Measurements from ENCODE around the gene ZBTB4. TPM values are rescaled to one million over a fixed set of nuclear protein-coding genes. Genes with fewer than 3 reads are reported as not detected.

ZBTB4 gene
- total and polyA plus RNA-seq, 9 of the 15 experiments (the other 6 are each of a cell fraction or from before 2014, with no cell fraction given) = 0.92 to 6.9 (median 3.3) TPM

DNA sequence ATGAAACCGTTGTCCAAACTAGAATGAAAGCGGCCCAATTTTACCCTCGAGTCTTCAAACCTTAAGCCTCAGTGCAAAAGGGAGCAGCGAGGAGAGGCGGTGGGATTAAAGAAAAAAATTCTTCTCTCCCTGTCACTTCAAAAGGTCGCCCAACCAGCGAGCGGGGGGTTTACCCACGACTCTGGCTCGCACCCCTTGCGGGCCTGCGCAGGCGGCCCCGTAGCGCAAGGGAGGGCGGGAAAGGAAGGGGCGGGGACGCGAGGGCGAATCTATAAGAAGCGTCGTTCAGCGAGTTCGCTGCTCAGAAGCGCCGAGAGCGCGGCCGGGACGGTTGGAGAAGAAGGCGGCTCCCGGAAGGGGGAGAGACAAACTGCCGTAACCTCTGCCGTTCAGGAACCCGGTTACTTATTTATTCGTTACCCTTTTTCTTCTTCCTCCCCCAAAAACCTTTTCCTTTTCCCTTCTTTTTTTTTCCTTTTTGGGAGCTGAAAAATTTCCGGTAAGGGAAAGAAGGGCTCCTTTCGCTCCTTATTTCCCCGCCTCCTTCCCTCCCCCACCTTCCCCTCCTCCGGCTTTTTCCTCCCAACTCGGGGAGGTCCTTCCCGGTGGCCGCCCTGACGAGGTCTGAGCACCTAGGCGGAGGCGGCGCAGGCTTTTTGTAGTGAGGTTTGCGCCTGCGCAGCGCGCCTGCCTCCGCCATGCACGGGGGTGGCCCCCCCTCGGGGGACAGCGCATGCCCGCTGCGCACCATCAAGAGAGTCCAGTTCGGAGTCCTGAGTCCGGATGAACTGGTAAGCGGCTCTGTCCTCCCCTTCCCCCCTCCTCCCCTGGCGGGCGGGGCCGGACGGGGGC, 4.9 kb upstream of the ZBTB4 start, which contains the start of gene POLR2A (continued):
- TF ChIP-seq VEZF1 (CRISPR knock-in tag; IDR thresholded peaks at IDR 0.05) (peak; percentile 99), ZKSCAN3 (CRISPR knock-in tag; IDR thresholded peaks at IDR 0.05) (no peak), GATA2 (CRISPR knock-in tag; IDR thresholded peaks at IDR 0.05) (no peak), ZZZ3 (IDR thresholded peaks at IDR 0.05) (no peak), CBX1 (IDR thresholded peaks at IDR 0.05; ENCODE audit: low read depth) (peak; percentile 69; the same call in 1 of the 2 replicates), STAT5A (IDR thresholded peaks at IDR 0.05; ENCODE audit: borderline replicate concordance, low read length) (0 out of 2 replicates have a peak, but pooled peaks have one; percentile 6), TGIF2 (CRISPR knock-in tag; IDR thresholded peaks at IDR 0.05) (no peak), ZNF583 (CRISPR knock-in tag; IDR thresholded peaks at IDR 0.05) (0 out of 2 replicates have a peak, but pooled peaks have one; percentile 50), RB1 (IDR thresholded peaks at IDR 0.05; ENCODE audit: low read depth) (peak; percentile 46; the same call in 1 of the 2 replicates), HMG20A (CRISPR knock-in tag; conservative IDR thresholded peaks at IDR 0.05) (no peak), MCM5 (IDR thresholded peaks at IDR 0.05; ENCODE audit: low read depth) (no peak), FOSL1 (tag; conservative IDR thresholded peaks at IDR 0.05) (peak; percentile 18; the same call in 1 of the 2 replicates), ZNF12 (CRISPR knock-in tag; IDR thresholded peaks at IDR 0.05) (0 out of 2 replicates have a peak, but pooled peaks have one; percentile 9), MED1 (CRISPR knock-in tag; IDR thresholded peaks at IDR 0.05; ENCODE audit: borderline replicate concordance) (no peak), BRF1 (IDR thresholded peaks at IDR 0.05; ENCODE audit: borderline replicate concordance, extremely low read depth, insufficient read length) (no peak), SP1 (CRISPR knock-in tag; IDR thresholded peaks at IDR 0.05) (peak; percentile 90), GABPA (tag; conservative IDR thresholded peaks at IDR 0.05; ENCODE audit: low read depth) (peak; percentile 65), MAZ (CRISPR knock-in tag; conservative IDR thresholded peaks at IDR 0.05 in 1 of 2, IDR thresholded peaks at IDR 0.05 in 1 of 2) (peak; percentile 97 to 98), DPF2 (IDR thresholded peaks at IDR 0.05) (peak; percentile 56), ZNF696 (CRISPR knock-in tag; conservative IDR thresholded peaks at IDR 0.05) (peak; percentile 69; the same call in 1 of the 2 replicates), NEUROD1 (IDR thresholded peaks at IDR 0.05; ENCODE audit: borderline replicate concordance, low read depth, low read length, partially characterized antibody) (peak; percentile 61), ZNF175 (CRISPR knock-in tag; IDR thresholded peaks at IDR 0.05; ENCODE audit: low read depth) (no peak)
- TF ChIP-seq, protein P1, sequence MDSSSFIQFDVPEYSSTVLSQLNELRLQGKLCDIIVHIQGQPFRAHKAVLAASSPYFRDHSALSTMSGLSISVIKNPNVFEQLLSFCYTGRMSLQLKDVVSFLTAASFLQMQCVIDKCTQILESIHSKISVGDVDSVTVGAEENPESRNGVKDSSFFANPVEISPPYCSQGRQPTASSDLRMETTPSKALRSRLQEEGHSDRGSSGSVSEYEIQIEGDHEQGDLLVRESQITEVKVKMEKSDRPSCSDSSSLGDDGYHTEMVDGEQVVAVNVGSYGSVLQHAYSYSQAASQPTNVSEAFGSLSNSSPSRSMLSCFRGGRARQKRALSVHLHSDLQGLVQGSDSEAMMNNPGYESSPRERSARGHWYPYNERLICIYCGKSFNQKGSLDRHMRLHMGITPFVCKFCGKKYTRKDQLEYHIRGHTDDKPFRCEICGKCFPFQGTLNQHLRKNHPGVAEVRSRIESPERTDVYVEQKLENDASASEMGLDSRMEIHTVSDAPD (CRISPR knock-in tag; IDR thresholded peaks at IDR 0.05) = no peak
- TF ChIP-seq, protein P2, sequence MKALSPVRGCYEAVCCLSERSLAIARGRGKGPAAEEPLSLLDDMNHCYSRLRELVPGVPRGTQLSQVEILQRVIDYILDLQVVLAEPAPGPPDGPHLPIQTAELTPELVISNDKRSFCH (CRISPR knock-in tag; IDR thresholded peaks at IDR 0.05) = no peak
- TF ChIP-seq, protein P2 (tag; IDR thresholded peaks at IDR 0.05) = no peak
- TF ChIP-seq, protein P3, sequence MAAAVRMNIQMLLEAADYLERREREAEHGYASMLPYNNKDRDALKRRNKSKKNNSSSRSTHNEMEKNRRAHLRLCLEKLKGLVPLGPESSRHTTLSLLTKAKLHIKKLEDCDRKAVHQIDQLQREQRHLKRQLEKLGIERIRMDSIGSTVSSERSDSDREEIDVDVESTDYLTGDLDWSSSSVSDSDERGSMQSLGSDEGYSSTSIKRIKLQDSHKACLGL (CRISPR knock-in tag; IDR thresholded peaks at IDR 0.05; ENCODE audit: borderline replicate concordance, poor library complexity, severe bottlenecking) = no peak
